Esophagus muscularis mucosa (tissue), 4 donors: ENCODE data around the gene ADPGK.

ENCODE experiments used
- CTCF ChIP-seq, 3 experiments: fragments of 200-600 bp in 2 of 3; fragments of 450-650 bp in 1 of 3; sonication (generic) in 2 of 3; IDR thresholded peaks; one replicate each; pipeline ENCODE4 v1.5.1; 2017 to 2019; ENCODE audit warnings: antibody characterized with exemption in 3 of 3, mild to moderate bottlenecking in 2 of 3, moderate library complexity in 1 of 3
- EP300 ChIP-seq: sonication (generic); formaldehyde crosslinking; IDR thresholded peaks from one replicate; pipeline ENCODE4 v1.6.1; 2017; ENCODE audit warnings: antibody characterized with exemption
- POLR2A ChIP-seq: fragments of 450-650 bp; IDR thresholded peaks from one replicate; pipeline ENCODE4 v1.6.1; 2017; ENCODE audit warnings: antibody characterized with exemption, moderate library complexity, mild to moderate bottlenecking, low read depth
- POLR2AphosphoS5 ChIP-seq, 2 donors: sonication (generic); formaldehyde crosslinking; IDR thresholded peaks; one replicate each; pipeline ENCODE4 v1.6.1; 2017; ENCODE audit warnings: antibody characterized with exemption in 2 of 2

DNA sequence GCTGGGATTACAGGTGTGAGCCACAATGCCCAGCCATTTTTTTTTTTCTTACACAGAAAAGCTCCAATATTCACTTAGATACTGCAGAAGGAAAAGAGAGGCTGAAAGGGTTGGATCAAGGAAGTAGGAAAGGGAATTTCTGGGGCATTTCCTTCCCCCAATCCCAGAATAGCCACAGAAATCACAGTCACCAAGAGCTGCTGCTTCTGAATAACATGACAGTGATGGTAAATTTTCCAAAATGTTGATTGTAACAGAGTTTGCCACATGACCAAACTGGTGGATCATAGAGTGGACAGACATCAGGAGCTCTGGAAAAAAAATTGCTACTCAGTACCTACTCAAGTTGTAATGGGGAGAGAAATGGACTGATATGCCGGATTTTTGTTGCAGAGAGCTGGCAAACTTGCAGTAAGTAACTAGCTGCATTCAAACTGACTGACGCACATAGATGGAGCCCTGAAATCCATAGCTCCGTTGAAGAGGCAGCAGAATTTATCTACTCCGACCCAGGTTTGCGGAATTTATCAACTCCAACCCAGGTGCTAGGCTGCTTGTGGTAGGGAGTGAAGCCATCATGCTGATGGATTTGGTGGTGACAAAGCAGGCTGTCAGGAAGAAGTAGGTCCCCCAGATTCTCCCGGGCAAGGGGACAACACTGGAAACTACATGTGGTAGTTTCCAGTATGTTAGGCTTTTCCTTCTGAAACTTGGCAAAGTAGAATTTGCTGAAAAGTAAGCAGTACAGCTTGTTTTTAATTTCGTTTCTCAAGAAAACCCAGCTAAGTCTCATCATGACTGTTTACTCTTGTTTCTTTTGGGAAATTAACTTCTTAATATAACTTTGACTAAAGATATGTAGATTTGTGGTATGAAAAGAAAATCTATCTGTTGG lies 10.5 kb upstream of the ADPGK start:
- TF ChIP-seq POLR2AphosphoS5 (IDR thresholded peaks at IDR 0.05) (no peak), CTCF (IDR thresholded peaks at IDR 0.05) (no peak), POLR2A (no peak), EP300 (no peak)
